ENCODE results near the gene CACNA1G. TPM values are rescaled to one million over a fixed set of nuclear protein-coding genes. Genes with fewer than 3 reads are reported as not detected.

Gene CACNA1G
- total RNA-seq, 1 experiment from 2014 or later = 6.7 TPM

- ATAC-seq (no peak), DNase-seq (ENCODE audit: low spot score) (no peak)
- TF ChIP-seq ATF6 (CRISPR knock-in tag; IDR thresholded peaks at IDR 0.05) (no peak), SP1 (CRISPR knock-in tag; conservative IDR thresholded peaks at IDR 0.05) (no peak), AFF4 (CRISPR knock-in tag; IDR thresholded peaks at IDR 0.05; ENCODE audit: borderline replicate concordance) (no peak), RORB (CRISPR knock-in tag; IDR thresholded peaks at IDR 0.05) (no peak), ZNF281 (CRISPR knock-in tag; IDR thresholded peaks at IDR 0.05) (no peak), GABPB1 (CRISPR knock-in tag; IDR thresholded peaks at IDR 0.05) (no peak), ZNF219 (CRISPR knock-in tag; IDR thresholded peaks at IDR 0.05; ENCODE audit: borderline replicate concordance) (no peak), TP53 (CRISPR knock-in tag; IDR thresholded peaks at IDR 0.05) (no peak), FOXP4 (CRISPR knock-in tag; IDR thresholded peaks at IDR 0.05) (no peak), ERG (CRISPR knock-in tag; IDR thresholded peaks at IDR 0.05) (no peak), ATF2 (CRISPR knock-in tag; IDR thresholded peaks at IDR 0.05; ENCODE audit: borderline replicate concordance, low read depth) (no peak), SOX15 (CRISPR knock-in tag; IDR thresholded peaks at IDR 0.05) (no peak), ZNF396 (CRISPR knock-in tag; IDR thresholded peaks at IDR 0.05; ENCODE audit: borderline replicate concordance) (no peak), SMAD4 (CRISPR knock-in tag; IDR thresholded peaks at IDR 0.05) (no peak), PREB (CRISPR knock-in tag; IDR thresholded peaks at IDR 0.05; ENCODE audit: borderline replicate concordance) (no peak)
- no peak overlapping the region for H3K27ac Mint-ChIP-seq
- H3K4me1 Mint-ChIP-seq = peaks cover 6% of the 10 kb centered on the region; the same call in 1 of the 2 replicates
- CTCF ChIA-PET = interaction anchor here (1.1 to 5.6 kb wide), 10 partner anchors 8 to 145 kb away, joined by 4 to 313 read pairs (median 22); partner anchors contain the start of genes CACNA1G and RSAD1
- no peaks in the 10 kb centered on the region for H3K36me3 Mint-ChIP-seq
- H3K27me3 Mint-ChIP-seq (ENCODE audit: low read depth) = peaks cover 3% of the 10 kb centered on the region
- H3K9me3 Mint-ChIP-seq = no peaks in the 10 kb centered on the region
- no peak overlapping the region for H3K4me3 Mint-ChIP-seq
- POLR2A ChIA-PET = interaction anchor here (1.0 kb wide), 1 partner anchor 11 kb away, joined by 3 read pairs; the partner anchor contains the start of gene CACNA1G
Measured at GRCh38 chr17:50549256-50549941, 11.1 kb upstream of the CACNA1G start.
